Measurements from ENCODE around the gene HTRA2. TPM values are rescaled to one million over a fixed set of nuclear protein-coding genes. Genes with fewer than 3 reads are reported as not detected.

Gene HTRA2
- polyA plus RNA-seq, 1 donor (not counting 4 experiments of a cell fraction or from before 2014, with no cell fraction given) = 25.5 TPM

DNA sequence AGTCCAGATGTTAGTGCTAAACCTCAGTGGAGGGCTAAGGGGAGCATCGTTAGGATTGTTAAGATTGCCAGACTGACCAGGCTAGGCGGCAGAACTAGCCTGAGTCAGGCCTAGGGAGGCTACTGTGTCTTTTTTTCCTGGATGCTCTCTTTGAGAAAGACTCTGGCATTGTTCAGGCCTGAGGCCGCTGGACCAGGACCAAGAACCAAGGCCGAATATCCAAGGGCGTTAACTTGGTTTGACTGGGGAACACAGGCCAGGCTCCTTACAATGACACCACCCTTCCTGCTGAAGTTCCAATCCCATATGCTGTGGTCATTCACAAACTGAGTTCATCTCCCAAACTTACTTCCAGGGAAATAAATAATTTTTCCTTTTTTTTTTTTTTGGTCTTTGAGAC, 10.6 kb downstream of the HTRA2 start:
- TF ChIP-seq, protein P1, sequence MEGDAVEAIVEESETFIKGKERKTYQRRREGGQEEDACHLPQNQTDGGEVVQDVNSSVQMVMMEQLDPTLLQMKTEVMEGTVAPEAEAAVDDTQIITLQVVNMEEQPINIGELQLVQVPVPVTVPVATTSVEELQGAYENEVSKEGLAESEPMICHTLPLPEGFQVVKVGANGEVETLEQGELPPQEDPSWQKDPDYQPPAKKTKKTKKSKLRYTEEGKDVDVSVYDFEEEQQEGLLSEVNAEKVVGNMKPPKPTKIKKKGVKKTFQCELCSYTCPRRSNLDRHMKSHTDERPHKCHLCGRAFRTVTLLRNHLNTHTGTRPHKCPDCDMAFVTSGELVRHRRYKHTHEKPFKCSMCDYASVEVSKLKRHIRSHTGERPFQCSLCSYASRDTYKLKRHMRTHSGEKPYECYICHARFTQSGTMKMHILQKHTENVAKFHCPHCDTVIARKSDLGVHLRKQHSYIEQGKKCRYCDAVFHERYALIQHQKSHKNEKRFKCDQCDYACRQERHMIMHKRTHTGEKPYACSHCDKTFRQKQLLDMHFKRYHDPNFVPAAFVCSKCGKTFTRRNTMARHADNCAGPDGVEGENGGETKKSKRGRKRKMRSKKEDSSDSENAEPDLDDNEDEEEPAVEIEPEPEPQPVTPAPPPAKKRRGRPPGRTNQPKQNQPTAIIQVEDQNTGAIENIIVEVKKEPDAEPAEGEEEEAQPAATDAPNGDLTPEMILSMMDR (optimal IDR thresholded peaks at IDR 0.05 in 1 of 3, IDR thresholded peaks at IDR 0.05 in 1 of 3, conservative IDR thresholded peaks at IDR 0.05 in 1 of 3; ENCODE audit: extremely low read depth in 1 of 3, insufficient read depth in 2 of 3, low read length in 3 of 3) = no peak
- TF ChIP-seq EZH2 (IDR thresholded peaks at IDR 0.05; ENCODE audit: low read length) = no peak

DNA sequence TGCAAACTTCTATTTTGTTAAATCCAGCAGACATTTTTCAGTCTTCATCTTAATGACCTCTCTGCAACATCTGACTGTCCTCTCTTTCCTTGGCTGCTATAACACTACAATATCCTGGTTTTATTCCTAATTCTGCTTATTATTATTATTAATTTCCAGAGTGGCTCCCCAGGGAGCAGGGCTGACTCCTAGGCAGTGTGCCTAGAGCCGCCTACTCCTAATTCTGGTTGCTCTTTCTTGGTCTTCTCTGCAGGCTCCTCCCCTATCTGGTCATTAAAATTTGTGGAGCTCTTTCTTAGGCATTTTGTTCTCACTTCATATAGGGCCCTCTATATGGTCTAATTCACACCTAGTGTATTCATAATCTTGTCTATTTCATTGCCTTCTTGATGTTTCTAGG, 13.2 kb downstream of the HTRA2 start:
- FAIRE-seq = no peak
- H3K4me1 ChIP-seq (ENCODE audit: control insufficient read depth, extremely low read depth, insufficient read depth, low read length) = no peaks in the 10 kb centered on the region
- dilution Hi-C loops (cut with MboI; ENCODE audit: extremely low pct_ligation_motif_present, low sequenced_read_pairs) = no loop called here
- H3K9me3 ChIP-seq (ENCODE audit: control insufficient read depth, low read depth, low read length) = no peaks in the 10 kb centered on the region
- no peak for TF ChIP-seq EZH2 (IDR thresholded peaks at IDR 0.05; ENCODE audit: low read length)
- TF ChIP-seq, protein P1 (optimal IDR thresholded peaks at IDR 0.05 in 1 of 3, IDR thresholded peaks at IDR 0.05 in 1 of 3, conservative IDR thresholded peaks at IDR 0.05 in 1 of 3; ENCODE audit: extremely low read depth in 1 of 3, insufficient read depth in 2 of 3, low read length in 3 of 3) = no peak
- no peak overlapping the region for H3K27ac ChIP-seq (ENCODE audit: control insufficient read depth, insufficient read depth, low read length)
- H3K9me1 ChIP-seq (ENCODE audit: control insufficient read depth, extremely low read depth, insufficient read depth, low read length) = no peaks in the 10 kb centered on the region
- H3K4me3 ChIP-seq (ENCODE audit: control insufficient read depth in 2 of 3, extremely low read depth in 1 of 3, insufficient read depth in 2 of 3, low read depth in 1 of 3, low read length in 3 of 3) = no peak overlapping the region
- H3K9ac ChIP-seq (ENCODE audit: control insufficient read depth, extremely low read depth, insufficient read depth, low read length) = no peak overlapping the region
- DNase-seq (ENCODE audit: low read depth, low spot score) = no peak
- no peaks in the 10 kb centered on the region for H3K36me3 ChIP-seq (ENCODE audit: control insufficient read depth in 2 of 2, extremely low read depth in 1 of 2, insufficient read depth in 2 of 2, low read length in 2 of 2)
- H3K4me2 ChIP-seq (ENCODE audit: control insufficient read depth, extremely low read depth, insufficient read depth, low read depth, low read length) = no peak overlapping the region
- no peaks in the 10 kb centered on the region for H4K20me1 ChIP-seq (ENCODE audit: control insufficient read depth, extremely low read depth, insufficient read depth, low read length)
- H3K27me3 ChIP-seq (ENCODE audit: control insufficient read depth, extremely low read depth, insufficient read depth, low read length) = no peaks in the 10 kb centered on the region
- H2AFZ ChIP-seq (ENCODE audit: control insufficient read depth, low read length) = no peak overlapping the region
- H3K79me2 ChIP-seq (ENCODE audit: control insufficient read depth, insufficient read depth, low read length) = no peaks in the 10 kb centered on the region

More for the DNA sequence above, 10.6 kb downstream of the HTRA2 start:
- DNase-seq (ENCODE audit: low read depth, low spot score) (no peak), FAIRE-seq (no peak)
- dilution Hi-C loops (cut with MboI; ENCODE audit: extremely low pct_ligation_motif_present, low sequenced_read_pairs) = no loop called here
- no peak overlapping the region for H3K27ac ChIP-seq (ENCODE audit: control insufficient read depth, insufficient read depth, low read length)
- no peaks in the 10 kb centered on the region for H3K9me3 ChIP-seq (ENCODE audit: control insufficient read depth, low read depth, low read length)
- H3K9me1 ChIP-seq (ENCODE audit: control insufficient read depth, extremely low read depth, insufficient read depth, low read length) = peaks cover 4% of the 10 kb centered on the region
- no peak overlapping the region for H3K4me2 ChIP-seq (ENCODE audit: control insufficient read depth, extremely low read depth, insufficient read depth, low read depth, low read length)
- H2AFZ ChIP-seq (ENCODE audit: control insufficient read depth, low read length) = no peak overlapping the region
- no peaks in the 10 kb centered on the region for H3K79me2 ChIP-seq (ENCODE audit: control insufficient read depth, insufficient read depth, low read length)
- no peak overlapping the region for H3K4me3 ChIP-seq (ENCODE audit: control insufficient read depth in 2 of 3, extremely low read depth in 1 of 3, insufficient read depth in 2 of 3, low read depth in 1 of 3, low read length in 3 of 3)
- no peaks in the 10 kb centered on the region for H3K36me3 ChIP-seq (ENCODE audit: control insufficient read depth in 2 of 2, extremely low read depth in 1 of 2, insufficient read depth in 2 of 2, low read length in 2 of 2)
- H4K20me1 ChIP-seq (ENCODE audit: control insufficient read depth, extremely low read depth, insufficient read depth, low read length) = no peaks in the 10 kb centered on the region
- H3K27me3 ChIP-seq (ENCODE audit: control insufficient read depth, extremely low read depth, insufficient read depth, low read length) = no peaks in the 10 kb centered on the region
- H3K4me1 ChIP-seq (ENCODE audit: control insufficient read depth, extremely low read depth, insufficient read depth, low read length) = peaks cover 12% of the 10 kb centered on the region
- H3K9ac ChIP-seq (ENCODE audit: control insufficient read depth, extremely low read depth, insufficient read depth, low read length) = no peak overlapping the region

All from keratinocyte (primary cell).